HG02610 (cell line): ENCODE results near the gene NR6A1.

ENCODE experiments used
- ATAC-seq: cut with Tn5 transposase; IDR thresholded peaks from one replicate; pipeline ENCODE4 v1.9.1; 2021; ENCODE audit warnings: mild to moderate bottlenecking, moderate library complexity; ENCODE audit not compliant: unreplicated experiment

Gene NR6A1

GRCh38 chr9:124477648-124478285, 293.3 kb downstream of the NR6A1 start:
- ATAC-seq: no peak

- ATAC-seq: no peak
Measured at GRCh38 chr9:124477211-124477647, 293.9 kb downstream of the NR6A1 start.

GRCh38 chr9:124475868-124476690, 295.0 kb downstream of the NR6A1 start:
- ATAC-seq: no peak

GRCh38 chr9:124475158-124475867, 295.8 kb downstream of the NR6A1 start:
- ATAC-seq: no peak

- no peak for ATAC-seq
Measured at GRCh38 chr9:124474151-124474550, 297.0 kb downstream of the NR6A1 start.

- no peak for ATAC-seq
Measured at GRCh38 chr9:124473310-124473709, 297.8 kb downstream of the NR6A1 start.

- no peak for ATAC-seq
Measured at GRCh38 chr9:124472770-124473169, 298.3 kb downstream of the NR6A1 start.

GRCh38 chr9:124471761-124472160, 299.4 kb downstream of the NR6A1 start:
- no peak for ATAC-seq

GRCh38 chr9:124470726-124471125, 300.4 kb downstream of the NR6A1 start:
- ATAC-seq: no peak

GRCh38 chr9:124470306-124470705, 300.8 kb downstream of the NR6A1 start:
- no peak for ATAC-seq

- no peak for ATAC-seq
Measured at GRCh38 chr9:124469011-124469832, 301.9 kb downstream of the NR6A1 start.

- no peak for ATAC-seq
Measured at GRCh38 chr9:124468061-124468740, 302.9 kb downstream of the NR6A1 start.

- no peak for ATAC-seq
Measured at GRCh38 chr9:124467410-124468060, 303.6 kb downstream of the NR6A1 start.
